ENCODE results near the gene NSRP1.
A peak's percentile ranks its signal among the peaks of the same experiment; 100 is the strongest.
"Not testable (repeated sequence)": the region's sequence is repeated elsewhere in the genome, so short reads cannot be mapped to it uniquely, and the experiment has no call there.

Gene NSRP1

GRCh38 chr17:30116661-30117551, at the start of gene NSRP1:
Gene NSRP1 (plus strand): TSS chr17:30116816. CDS start chr17:30116844, 28 bp downstream.
- DNase-seq (ENCODE audit: low read depth): peak; percentile 90

GRCh38 chr17:30068465-30068864, 48.2 kb upstream of the NSRP1 start:
- DNase-seq (ENCODE audit: low read depth): no peak

GRCh38 chr17:30074254-30074653, 42.4 kb upstream of the NSRP1 start:
- DNase-seq (ENCODE audit: low read depth): no peak

GRCh38 chr17:30074730-30075129, 41.9 kb upstream of the NSRP1 start:
- DNase-seq (ENCODE audit: low read depth): no peak

GRCh38 chr17:30082773-30083172, 33.8 kb upstream of the NSRP1 start:
- DNase-seq (ENCODE audit: low read depth): no peak

- DNase-seq (ENCODE audit: low read depth): no peak
Observed at GRCh38 chr17:30084788-30085187, 31.8 kb upstream of the NSRP1 start.

- no peak for DNase-seq (ENCODE audit: low read depth)
Observed at GRCh38 chr17:30086896-30087295, 29.7 kb upstream of the NSRP1 start.

- not testable (repeated sequence) for DNase-seq (ENCODE audit: low read depth)
Observed at GRCh38 chr17:30087431-30087830, 29.2 kb upstream of the NSRP1 start.

- DNase-seq (ENCODE audit: low read depth): no peak
Observed at GRCh38 chr17:30091121-30091670, 25.4 kb upstream of the NSRP1 start.

- peak; percentile 66 for DNase-seq (ENCODE audit: low read depth)
Observed at GRCh38 chr17:30091771-30092170, 24.8 kb upstream of the NSRP1 start.

GRCh38 chr17:30092886-30093285, 23.7 kb upstream of the NSRP1 start:
- no peak for DNase-seq (ENCODE audit: low read depth)

- no peak for DNase-seq (ENCODE audit: low read depth)
Observed at GRCh38 chr17:30093463-30094147, 23.0 kb upstream of the NSRP1 start.

GRCh38 chr17:30095507-30096244, 20.9 kb upstream of the NSRP1 start:
- DNase-seq (ENCODE audit: low read depth): peak; percentile 35

- DNase-seq (ENCODE audit: low read depth): no peak
Observed at GRCh38 chr17:30101686-30102390, 14.8 kb upstream of the NSRP1 start.

- DNase-seq (ENCODE audit: low read depth): no peak
Observed at GRCh38 chr17:30103921-30104320, 12.7 kb upstream of the NSRP1 start.

- DNase-seq (ENCODE audit: low read depth): peak; percentile 64
Observed at GRCh38 chr17:30104575-30105339, 11.9 kb upstream of the NSRP1 start.

- DNase-seq (ENCODE audit: low read depth): no peak
Observed at GRCh38 chr17:30112794-30113193, 3.8 kb upstream of the NSRP1 start.

GRCh38 chr17:30113213-30113612, 3.4 kb upstream of the NSRP1 start:
- no peak for DNase-seq (ENCODE audit: low read depth)

GRCh38 chr17:30116345-30116660, 313 bp upstream of the NSRP1 start:
- no peak for DNase-seq (ENCODE audit: low read depth)

- DNase-seq (ENCODE audit: low read depth): no peak
Observed at GRCh38 chr17:30117675-30118081, 1.1 kb downstream of the NSRP1 start.

- DNase-seq (ENCODE audit: low read depth): not testable (repeated sequence)
Observed at GRCh38 chr17:30118635-30119034, 2.0 kb downstream of the NSRP1 start.

Data from GM04504 (cell line).